ENCODE measurements around the gene GALNT2.

- TF ChIP-seq ZBTB20 (CRISPR knock-in tag; IDR thresholded peaks at IDR 0.05; ENCODE audit: borderline replicate concordance, low read depth) (no peak), ZNF781 (CRISPR knock-in tag; IDR thresholded peaks at IDR 0.05; ENCODE audit: borderline replicate concordance, not compliant biosample characterization) (no peak), EP300 (IDR thresholded peaks at IDR 0.05; ENCODE audit: low read depth in 2 of 2, low read length in 2 of 2) (no peak), EP300 (CRISPR knock-in tag; IDR thresholded peaks at IDR 0.05; ENCODE audit: borderline replicate concordance) (no peak)
- TF ChIP-seq, protein P1, sequence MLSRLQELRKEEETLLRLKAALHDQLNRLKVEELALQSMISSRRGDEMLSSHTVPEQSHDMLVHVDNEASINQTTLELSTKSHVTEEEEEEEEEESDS (CRISPR knock-in tag; IDR thresholded peaks at IDR 0.05; ENCODE audit: borderline replicate concordance) = no peak
Observed at GRCh38 chr1:230220907-230221306, 153.9 kb downstream of the GALNT2 start.

Measured in HepG2 (cell line).